Measurements from ENCODE around the gene PDE4A.
"Not testable (repeated sequence)": the region's sequence is repeated elsewhere in the genome, so short reads cannot be mapped to it uniquely, and the experiment has no call there.

Gene PDE4A

GRCh38 chr19:10450191-10450852, 30.0 kb downstream of the PDE4A start:
- Histone ChIP-seq H3K36me3 (ENCODE audit: control insufficient read depth in 4 of 4, insufficient read depth in 4 of 4, low read length in 3 of 4) (no peaks in the 10 kb centered on the region), H3K4me3 (ENCODE audit: control insufficient read depth in 1 of 7, extremely low read depth in 1 of 7, insufficient read depth in 4 of 7, low read depth in 2 of 7, low read length in 6 of 7) (no peak overlapping the region), H3K9me3 (ENCODE audit: control extremely low read depth in 1 of 5, control insufficient read depth in 4 of 5, insufficient read depth in 2 of 5, low read depth in 1 of 5, low read length in 4 of 5) (no peaks in the 10 kb centered on the region), H3K4me1 (ENCODE audit: control extremely low read depth in 1 of 4, control insufficient read depth in 4 of 4, insufficient read depth in 4 of 4, low read length in 3 of 4) (peaks cover 0 to 7% (median 0%) of the 10 kb centered on the region in 4 experiments), H3K27me3 (replicated peaks in 2 of 5; ENCODE audit: control insufficient read depth in 4 of 5, insufficient read depth in 5 of 5, low read length in 4 of 5) (peaks cover 0 to 9% (median 8%) of the 10 kb centered on the region in 5 experiments), H3K27ac (ENCODE audit: insufficient read depth in 1 of 2, low read depth in 1 of 2, low read length in 2 of 2, poor library complexity in 1 of 2, severe bottlenecking in 2 of 2) (no peak overlapping the region)
- DNase-seq = no peak
- POLR2A ChIA-PET = no interaction called here
- WGBS (ENCODE audit: insufficient coverage) = 88% methylated on average over 11 of the region's 14 CpGs
- CTCF ChIA-PET = interaction anchor here (0.7 to 1.8 kb wide), 3 partner anchors 28 to 612 kb away, joined by 3 to 5 read pairs (median 3); no protein-coding TSS in a partner anchor

GRCh38 chr19:10450853-10451609, 30.7 kb downstream of the PDE4A start:
- DNase-seq = peak in 1 of 3 donors; percentile 46
- POLR2A ChIA-PET = no interaction called here
- CTCF ChIA-PET = interaction anchor here (0.5 to 1.8 kb wide), 5 partner anchors 15 to 84 kb away, joined by 3 to 5 read pairs (median 3); no protein-coding TSS in a partner anchor

GRCh38 chr19:10452726-10453618, 32.6 kb downstream of the PDE4A start:
- peaks cover 0 to 7% (median 0%) of the 10 kb centered on the region in 4 experiments for H3K4me1 ChIP-seq (ENCODE audit: control extremely low read depth in 1 of 4, control insufficient read depth in 4 of 4, insufficient read depth in 4 of 4, low read length in 3 of 4)
- H3K27ac ChIP-seq (ENCODE audit: insufficient read depth in 1 of 2, low read depth in 1 of 2, low read length in 2 of 2, poor library complexity in 1 of 2, severe bottlenecking in 2 of 2) = no peak overlapping the region
- peaks cover 0 to 9% (median 8%) of the 10 kb centered on the region in 5 experiments for H3K27me3 ChIP-seq (replicated peaks in 2 of 5; ENCODE audit: control insufficient read depth in 4 of 5, insufficient read depth in 5 of 5, low read length in 4 of 5)
- H3K36me3 ChIP-seq (ENCODE audit: control insufficient read depth in 4 of 4, insufficient read depth in 4 of 4, low read length in 3 of 4) = no peaks in the 10 kb centered on the region
- no peaks in the 10 kb centered on the region for H3K9me3 ChIP-seq (ENCODE audit: control extremely low read depth in 1 of 5, control insufficient read depth in 4 of 5, insufficient read depth in 2 of 5, low read depth in 1 of 5, low read length in 4 of 5)
- 77% methylated on average over 10 of the region's 25 CpGs for WGBS (ENCODE audit: insufficient coverage)
- ChIA-PET CTCF (interaction anchor here (0.9 to 1.3 kb wide), 2 partner anchors 11 to 32 kb away, joined by 3 to 5 read pairs; no protein-coding TSS in a partner anchor), POLR2A (no interaction called here)
- DNase-seq = no peak
- H3K4me3 ChIP-seq (ENCODE audit: control insufficient read depth in 1 of 7, extremely low read depth in 1 of 7, insufficient read depth in 4 of 7, low read depth in 2 of 7, low read length in 6 of 7) = no peak overlapping the region

More at GRCh38 chr19:10450853-10451609, 30.7 kb downstream of the PDE4A start:
- no peak overlapping the region for H3K27ac ChIP-seq (ENCODE audit: insufficient read depth in 1 of 2, low read depth in 1 of 2, low read length in 2 of 2, poor library complexity in 1 of 2, severe bottlenecking in 2 of 2)
- no peak overlapping the region for H3K4me3 ChIP-seq (ENCODE audit: control insufficient read depth in 1 of 7, extremely low read depth in 1 of 7, insufficient read depth in 4 of 7, low read depth in 2 of 7, low read length in 6 of 7)
- peaks cover 0 to 7% (median 0%) of the 10 kb centered on the region in 4 experiments for H3K4me1 ChIP-seq (ENCODE audit: control extremely low read depth in 1 of 4, control insufficient read depth in 4 of 4, insufficient read depth in 4 of 4, low read length in 3 of 4)
- H3K36me3 ChIP-seq (ENCODE audit: control insufficient read depth in 4 of 4, insufficient read depth in 4 of 4, low read length in 3 of 4) = no peaks in the 10 kb centered on the region
- WGBS (ENCODE audit: insufficient coverage) = 76% methylated on average over 14 of the region's 25 CpGs
- no peaks in the 10 kb centered on the region for H3K9me3 ChIP-seq (ENCODE audit: control extremely low read depth in 1 of 5, control insufficient read depth in 4 of 5, insufficient read depth in 2 of 5, low read depth in 1 of 5, low read length in 4 of 5)
- peaks cover 0 to 9% (median 8%) of the 10 kb centered on the region in 5 experiments for H3K27me3 ChIP-seq (replicated peaks in 2 of 5; ENCODE audit: control insufficient read depth in 4 of 5, insufficient read depth in 5 of 5, low read length in 4 of 5)

- ChIA-PET POLR2A (interaction anchor here (0.5 to 0.6 kb wide), 2 partner anchors 108 to 215 kb away, joined by 4 read pairs; no protein-coding TSS in a partner anchor), CTCF (interaction anchor here (1.0 to 1.7 kb wide), 6 partner anchors 9 to 51 kb away, joined by 3 to 6 read pairs (median 4); partner anchors contain the start of gene CDC37)
- H3K27ac ChIP-seq (ENCODE audit: insufficient read depth in 1 of 2, low read depth in 1 of 2, low read length in 2 of 2, poor library complexity in 1 of 2, severe bottlenecking in 2 of 2) = no peak overlapping the region
- peaks cover 0 to 7% (median 0%) of the 10 kb centered on the region in 4 experiments for H3K4me1 ChIP-seq (ENCODE audit: control extremely low read depth in 1 of 4, control insufficient read depth in 4 of 4, insufficient read depth in 4 of 4, low read length in 3 of 4)
- peaks cover 0 to 11% (median 8%) of the 10 kb centered on the region in 5 experiments for H3K27me3 ChIP-seq (replicated peaks in 2 of 5; ENCODE audit: control insufficient read depth in 4 of 5, insufficient read depth in 5 of 5, low read length in 4 of 5)
- no CpG with 5 or more reads among the region's 4 CpGs for WGBS (ENCODE audit: insufficient coverage)
- no peaks in the 10 kb centered on the region for H3K36me3 ChIP-seq (ENCODE audit: control insufficient read depth in 4 of 4, insufficient read depth in 4 of 4, low read length in 3 of 4)
- no peak overlapping the region for H3K4me3 ChIP-seq (ENCODE audit: control insufficient read depth in 1 of 7, extremely low read depth in 1 of 7, insufficient read depth in 4 of 7, low read depth in 2 of 7, low read length in 6 of 7)
- no peak for DNase-seq
- H3K9me3 ChIP-seq (ENCODE audit: control extremely low read depth in 1 of 5, control insufficient read depth in 4 of 5, insufficient read depth in 2 of 5, low read depth in 1 of 5, low read length in 4 of 5) = no peaks in the 10 kb centered on the region
Observed at GRCh38 chr19:10453852-10454251, 33.5 kb downstream of the PDE4A start.

GRCh38 chr19:10454267-10454666, 33.9 kb downstream of the PDE4A start:
- peaks cover 0 to 7% (median 0%) of the 10 kb centered on the region in 4 experiments for H3K4me1 ChIP-seq (ENCODE audit: control extremely low read depth in 1 of 4, control insufficient read depth in 4 of 4, insufficient read depth in 4 of 4, low read length in 3 of 4)
- no peak overlapping the region for H3K27ac ChIP-seq (ENCODE audit: insufficient read depth in 1 of 2, low read depth in 1 of 2, low read length in 2 of 2, poor library complexity in 1 of 2, severe bottlenecking in 2 of 2)
- H3K36me3 ChIP-seq (ENCODE audit: control insufficient read depth in 4 of 4, insufficient read depth in 4 of 4, low read length in 3 of 4) = no peaks in the 10 kb centered on the region
- peaks cover 0 to 11% (median 8%) of the 10 kb centered on the region in 5 experiments for H3K27me3 ChIP-seq (replicated peaks in 2 of 5; ENCODE audit: control insufficient read depth in 4 of 5, insufficient read depth in 5 of 5, low read length in 4 of 5)
- CTCF ChIA-PET = interaction anchor here (0.6 to 1.7 kb wide), 8 partner anchors 9 to 51 kb away, joined by 3 to 6 read pairs (median 3); partner anchors contain the start of gene CDC37
- WGBS (ENCODE audit: insufficient coverage) = 37% methylated on average over 4 of the region's 5 CpGs
- POLR2A ChIA-PET = interaction anchor here (0.5 to 0.6 kb wide), 2 partner anchors 107 to 215 kb away, joined by 4 read pairs; no protein-coding TSS in a partner anchor
- H3K4me3 ChIP-seq (ENCODE audit: control insufficient read depth in 1 of 7, extremely low read depth in 1 of 7, insufficient read depth in 4 of 7, low read depth in 2 of 7, low read length in 6 of 7) = no peak overlapping the region
- no peaks in the 10 kb centered on the region for H3K9me3 ChIP-seq (ENCODE audit: control extremely low read depth in 1 of 5, control insufficient read depth in 4 of 5, insufficient read depth in 2 of 5, low read depth in 1 of 5, low read length in 4 of 5)
- DNase-seq = peak; percentile 34 to 62 (median 54)

GRCh38 chr19:10458733-10459132, 38.4 kb downstream of the PDE4A start:
- H3K27ac ChIP-seq (ENCODE audit: insufficient read depth in 1 of 2, low read depth in 1 of 2, low read length in 2 of 2, poor library complexity in 1 of 2, severe bottlenecking in 2 of 2); POLR2A ChIA-PET; H3K4me1 ChIP-seq (ENCODE audit: control extremely low read depth in 1 of 4, control insufficient read depth in 4 of 4, insufficient read depth in 4 of 4, low read length in 3 of 4); H3K27me3 ChIP-seq (replicated peaks in 2 of 5; ENCODE audit: control insufficient read depth in 4 of 5, insufficient read depth in 5 of 5, low read length in 4 of 5); H3K4me3 ChIP-seq (ENCODE audit: control insufficient read depth in 1 of 7, extremely low read depth in 1 of 7, insufficient read depth in 4 of 7, low read depth in 2 of 7, low read length in 6 of 7); H3K9me3 ChIP-seq (ENCODE audit: control extremely low read depth in 1 of 5, control insufficient read depth in 4 of 5, insufficient read depth in 2 of 5, low read depth in 1 of 5, low read length in 4 of 5); H3K36me3 ChIP-seq (ENCODE audit: control insufficient read depth in 4 of 4, insufficient read depth in 4 of 4, low read length in 3 of 4); DNase-seq; CTCF ChIA-PET: not testable (repeated sequence)
- 98% methylated on average over 6 of the region's 7 CpGs for WGBS (ENCODE audit: insufficient coverage)
